Activated CD4-positive, alpha-beta T cell treated with anti-CD3 and anti-CD28 coated beads, Interleukin-2, amount 10 ng/mL, durations not matched to agents 24 days and 14 days (primary cell): ENCODE measurements around the gene FAM120C. TPM values are rescaled to one million over a fixed set of nuclear protein-coding genes. Genes with fewer than 3 reads are reported as not detected.

ENCODE experiments used
- DNase-seq: peaks from one replicate; pipeline ENCODE4 v3.0.0; 2022
- H3K27ac Mint-ChIP-seq: one replicate; pipeline ENCODE4 v1.8.0; 2022; ENCODE audit warnings: mild to moderate bottlenecking, mixed read lengths
- H3K27me3 Mint-ChIP-seq: one replicate; pipeline ENCODE4 v1.8.0; 2022; ENCODE audit warnings: mixed read lengths
- H3K36me3 Mint-ChIP-seq: one replicate; pipeline ENCODE4 v1.8.0; 2022; ENCODE audit warnings: low read depth, mild to moderate bottlenecking, mixed read lengths
- H3K4me1 Mint-ChIP-seq: one replicate; pipeline ENCODE4 v1.8.0; 2021; ENCODE audit warnings: mixed read lengths
- H3K4me3 Mint-ChIP-seq: one replicate; pipeline ENCODE4 v1.8.0; 2022; ENCODE audit warnings: mild to moderate bottlenecking, moderate library complexity, mixed read lengths
- H3K9me3 Mint-ChIP-seq: one replicate; pipeline ENCODE4 v1.8.0; 2021; ENCODE audit warnings: mixed read lengths
- intact Hi-C: fragments of 100-400 bp; cut with micrococcal nuclease; formaldehyde crosslinking; loops from one replicate; pipeline ENCODE4 v1.15.1; 2023
- total RNA-seq: library from RNA; stranded (reverse); gene quantifications from 2 replicates; pipeline ENCODE4 v1.2.3, GENCODE V29; 2022

Gene FAM120C
- total RNA-seq, 1 donor from 2014 or later: 10.8 TPM

GRCh38 chrX:54180403-54180802 is 2.7 kb downstream of the FAM120C start:
- Mint-ChIP-seq H3K27me3 (no peaks in the 10 kb centered on the region), H3K4me1 (peaks cover 49% of the 10 kb centered on the region), H3K27ac (peak overlapping the region; percentile 48), H3K4me3 (peak overlapping the region; percentile 88), H3K36me3 (peaks cover 38% of the 10 kb centered on the region), H3K9me3 (no peaks in the 10 kb centered on the region)
- DNase-seq: no peak
- intact Hi-C loops: no loop called here

DNA sequence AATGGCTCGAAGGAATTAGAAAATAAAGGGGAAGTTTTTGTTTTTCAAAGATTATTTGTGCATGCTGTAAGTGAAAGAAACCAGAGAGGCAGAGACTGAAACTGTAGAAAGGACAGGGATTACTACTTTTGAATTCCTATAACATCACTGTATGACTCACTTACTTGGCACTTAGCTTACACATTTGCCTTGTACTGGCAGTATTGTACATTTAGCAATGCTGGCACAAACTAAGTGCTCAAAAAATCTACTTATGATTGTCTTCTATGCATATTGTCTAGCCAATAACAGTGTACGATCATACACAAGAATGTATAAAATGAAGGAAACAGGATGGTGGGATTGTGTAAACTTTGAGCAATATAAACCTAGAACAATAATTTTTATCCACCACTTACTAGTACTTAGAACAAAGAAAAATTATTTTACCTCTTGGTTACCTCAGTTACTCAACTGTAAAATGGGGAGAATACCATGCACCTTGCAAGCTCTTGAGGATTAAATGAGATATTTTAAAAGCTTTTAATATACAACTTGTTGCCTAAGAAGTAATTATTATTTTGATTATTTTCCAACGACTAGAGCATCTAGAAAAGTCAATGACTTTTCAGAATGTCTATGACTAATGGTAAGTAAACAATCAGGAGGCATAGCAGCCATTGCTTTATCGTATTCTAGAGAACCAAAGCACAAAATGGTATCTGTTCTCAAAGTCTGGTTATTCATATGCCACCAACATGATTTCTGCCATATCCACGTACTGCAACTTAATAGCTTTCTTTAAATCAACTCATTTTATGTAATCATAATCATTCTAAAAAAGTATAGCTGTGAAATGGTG is 4.7 kb downstream of the FAM120C start:
- H3K36me3 Mint-ChIP-seq: peaks cover 49% of the 10 kb centered on the region
- intact Hi-C loops: loop anchor here (1.0 kb wide), 1 partner anchor 134 kb away; the partner anchor contains the start of gene PHF8
- H3K4me1 Mint-ChIP-seq: peaks cover 45% of the 10 kb centered on the region
- DNase-seq: no peak
- peak overlapping the region; percentile 70 for H3K27ac Mint-ChIP-seq
- no peaks in the 10 kb centered on the region for H3K27me3 Mint-ChIP-seq
- H3K4me3 Mint-ChIP-seq: peak overlapping the region; percentile 45
- no peaks in the 10 kb centered on the region for H3K9me3 Mint-ChIP-seq

GRCh38 chrX:54177306-54177705 is 5.7 kb downstream of the FAM120C start:
- peak overlapping the region; percentile 70 for H3K27ac Mint-ChIP-seq
- H3K4me1 Mint-ChIP-seq: peaks cover 45% of the 10 kb centered on the region
- H3K36me3 Mint-ChIP-seq: peaks cover 48% of the 10 kb centered on the region
- H3K4me3 Mint-ChIP-seq: peak overlapping the region; percentile 45
- no peak for DNase-seq
- intact Hi-C loops: no loop called here
- H3K9me3 Mint-ChIP-seq: no peaks in the 10 kb centered on the region
- H3K27me3 Mint-ChIP-seq: no peaks in the 10 kb centered on the region

- intact Hi-C loops: no loop called here
- Mint-ChIP-seq H3K36me3 (peaks cover 27% of the 10 kb centered on the region), H3K27me3 (no peaks in the 10 kb centered on the region), H3K4me1 (peaks cover 15% of the 10 kb centered on the region), H3K4me3 (no peak overlapping the region), H3K27ac (no peak overlapping the region), H3K9me3 (no peaks in the 10 kb centered on the region)
- DNase-seq: no peak
These were observed 9.3 kb downstream of the FAM120C start for GRCh38 chrX:54173791-54174190.

DNA sequence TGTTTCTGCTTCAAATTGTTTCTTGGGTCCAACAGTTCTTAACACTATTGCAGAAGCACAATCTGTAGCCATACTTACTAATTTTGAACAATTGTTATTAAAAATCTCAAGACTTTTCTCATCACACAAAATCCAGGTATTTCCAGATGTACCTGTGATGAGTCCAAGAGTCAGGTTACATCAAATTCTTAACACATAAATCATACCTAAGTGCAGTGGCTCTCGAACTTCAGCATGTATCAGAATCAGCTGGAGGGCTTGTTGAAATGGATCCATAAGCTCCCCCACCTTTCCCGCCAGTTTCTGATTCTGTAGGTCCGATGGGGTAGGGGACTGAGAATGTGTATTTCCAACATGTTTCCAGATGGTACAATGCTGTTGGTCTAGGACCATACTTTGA is 10.6 kb downstream of the FAM120C start:
- peaks cover 21% of the 10 kb centered on the region for H3K36me3 Mint-ChIP-seq
- no peaks in the 10 kb centered on the region for H3K9me3 Mint-ChIP-seq
- DNase-seq: no peak
- intact Hi-C loops: no loop called here
- H3K4me1 Mint-ChIP-seq: peaks cover 7% of the 10 kb centered on the region
- no peaks in the 10 kb centered on the region for H3K27me3 Mint-ChIP-seq
- no peak overlapping the region for H3K27ac Mint-ChIP-seq
- no peak overlapping the region for H3K4me3 Mint-ChIP-seq

- Mint-ChIP-seq H3K27me3 (no peaks in the 10 kb centered on the region), H3K36me3 (peaks cover 13% of the 10 kb centered on the region), H3K4me3 (no peak overlapping the region), H3K4me1 (peaks cover under 1% of the 10 kb centered on the region), H3K9me3 (no peaks in the 10 kb centered on the region), H3K27ac (no peak overlapping the region)
- no peak for DNase-seq
- intact Hi-C loops: no loop called here
These were observed 11.4 kb downstream of the FAM120C start for GRCh38 chrX:54171527-54172250.

DNA sequence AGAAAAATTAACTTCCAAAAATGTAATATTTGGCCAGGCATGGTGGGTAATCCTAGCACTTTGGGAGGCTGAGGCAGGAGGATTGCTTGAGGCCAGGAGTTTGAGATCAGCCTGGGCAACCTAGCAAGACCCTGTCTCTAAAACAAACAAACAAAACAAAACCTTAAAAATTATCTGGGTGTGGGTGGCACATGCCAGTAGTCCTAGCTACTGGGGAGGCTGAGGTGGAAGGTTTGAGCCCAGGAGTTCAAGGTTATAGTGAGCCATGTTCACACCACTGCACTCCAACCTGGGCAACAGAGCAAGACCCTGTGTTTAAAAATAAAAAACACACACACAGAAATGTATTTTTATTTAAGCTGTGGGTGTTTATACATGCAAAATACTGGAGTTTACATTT is 12.0 kb downstream of the FAM120C start:
- H3K27ac Mint-ChIP-seq: no peak overlapping the region
- no peak for DNase-seq
- H3K36me3 Mint-ChIP-seq: peaks cover 12% of the 10 kb centered on the region
- H3K27me3 Mint-ChIP-seq: no peaks in the 10 kb centered on the region
- no peak overlapping the region for H3K4me3 Mint-ChIP-seq
- intact Hi-C loops: no loop called here
- no peaks in the 10 kb centered on the region for H3K9me3 Mint-ChIP-seq
- H3K4me1 Mint-ChIP-seq: no peaks in the 10 kb centered on the region

- no peak overlapping the region for H3K27ac Mint-ChIP-seq
- H3K4me3 Mint-ChIP-seq: no peak overlapping the region
- intact Hi-C loops: no loop called here
- no peak for DNase-seq
- no peaks in the 10 kb centered on the region for H3K36me3 Mint-ChIP-seq
- no peaks in the 10 kb centered on the region for H3K27me3 Mint-ChIP-seq
- H3K9me3 Mint-ChIP-seq: no peaks in the 10 kb centered on the region
- no peaks in the 10 kb centered on the region for H3K4me1 Mint-ChIP-seq
These were observed 16.1 kb downstream of the FAM120C start for GRCh38 chrX:54166915-54167314.

GRCh38 chrX:54157561-54157960 is 25.5 kb downstream of the FAM120C start:
- no peaks in the 10 kb centered on the region for H3K27me3 Mint-ChIP-seq
- H3K4me1 Mint-ChIP-seq: peaks cover 2% of the 10 kb centered on the region
- H3K9me3 Mint-ChIP-seq: no peaks in the 10 kb centered on the region
- DNase-seq: no peak
- H3K4me3 Mint-ChIP-seq: no peak overlapping the region
- peaks cover 3% of the 10 kb centered on the region for H3K36me3 Mint-ChIP-seq
- H3K27ac Mint-ChIP-seq: no peak overlapping the region
- intact Hi-C loops: no loop called here

DNA sequence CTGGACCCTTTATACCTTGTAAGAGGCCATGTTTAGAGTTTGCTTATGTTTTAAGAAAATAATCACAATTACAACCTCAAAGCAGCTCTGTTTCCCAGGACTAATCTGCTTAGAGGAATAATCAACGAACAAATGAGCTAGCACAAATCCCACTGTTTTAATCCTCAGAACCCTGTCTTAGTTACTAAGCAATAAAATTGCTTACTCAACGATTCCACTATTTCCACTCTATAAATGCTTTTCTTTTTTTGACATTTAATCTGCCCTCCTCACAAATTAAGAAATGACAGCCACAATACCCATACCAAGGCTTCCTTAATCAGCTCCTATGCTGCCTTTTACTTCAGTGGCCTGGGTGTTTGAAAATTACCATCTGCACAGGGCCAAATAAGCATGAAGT is 48.8 kb downstream of the FAM120C start:
- Mint-ChIP-seq H3K27me3 (no peaks in the 10 kb centered on the region), H3K4me3 (no peak overlapping the region), H3K36me3 (peaks cover 2% of the 10 kb centered on the region), H3K9me3 (no peaks in the 10 kb centered on the region), H3K4me1 (no peaks in the 10 kb centered on the region), H3K27ac (no peak overlapping the region)
- DNase-seq: no peak
- intact Hi-C loops: no loop called here

GRCh38 chrX:54116391-54116790 is 66.7 kb downstream of the FAM120C start:
- intact Hi-C loops: no loop called here
- no peaks in the 10 kb centered on the region for H3K27me3 Mint-ChIP-seq
- no peaks in the 10 kb centered on the region for H3K9me3 Mint-ChIP-seq
- no peak overlapping the region for H3K27ac Mint-ChIP-seq
- peak; percentile 5 for DNase-seq
- no peaks in the 10 kb centered on the region for H3K4me1 Mint-ChIP-seq
- no peak overlapping the region for H3K4me3 Mint-ChIP-seq
- H3K36me3 Mint-ChIP-seq: peaks cover 1% of the 10 kb centered on the region

GRCh38 chrX:54093571-54093970 is 89.5 kb downstream of the FAM120C start:
- Mint-ChIP-seq H3K27ac (no peak overlapping the region), H3K4me3 (no peak overlapping the region), H3K36me3 (no peaks in the 10 kb centered on the region), H3K27me3 (no peaks in the 10 kb centered on the region), H3K9me3 (no peaks in the 10 kb centered on the region), H3K4me1 (no peaks in the 10 kb centered on the region)
- intact Hi-C loops: no loop called here
- no peak for DNase-seq

GRCh38 chrX:54093159-54093558 is 89.9 kb downstream of the FAM120C start:
- H3K27ac Mint-ChIP-seq: no peak overlapping the region
- DNase-seq: no peak
- H3K4me3 Mint-ChIP-seq: no peak overlapping the region
- H3K4me1 Mint-ChIP-seq: no peaks in the 10 kb centered on the region
- intact Hi-C loops: no loop called here
- H3K9me3 Mint-ChIP-seq: no peaks in the 10 kb centered on the region
- H3K36me3 Mint-ChIP-seq: no peaks in the 10 kb centered on the region
- H3K27me3 Mint-ChIP-seq: no peaks in the 10 kb centered on the region

DNA sequence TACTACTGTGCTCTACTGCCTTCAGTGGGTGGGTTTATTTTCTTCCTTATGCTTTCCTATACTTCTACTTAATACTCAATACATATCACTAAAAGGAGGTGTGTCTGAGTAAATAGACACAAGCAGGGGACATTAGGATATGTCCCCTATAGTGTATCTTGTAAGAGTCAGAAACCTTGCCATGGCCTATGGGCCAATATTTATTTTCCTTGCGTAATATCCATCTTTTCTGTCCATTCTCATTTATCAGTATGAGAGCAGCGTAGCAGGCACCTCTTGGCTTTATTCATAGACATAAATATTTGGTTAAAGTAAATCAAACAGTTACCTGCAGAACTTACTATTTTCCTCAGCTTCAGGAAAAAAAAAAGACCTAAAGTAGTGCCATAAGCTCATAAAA is 92.2 kb downstream of the FAM120C start:
- H3K27me3 Mint-ChIP-seq: no peaks in the 10 kb centered on the region
- no peak for DNase-seq
- H3K4me3 Mint-ChIP-seq: no peak overlapping the region
- intact Hi-C loops: no loop called here
- no peaks in the 10 kb centered on the region for H3K36me3 Mint-ChIP-seq
- H3K27ac Mint-ChIP-seq: no peak overlapping the region
- no peaks in the 10 kb centered on the region for H3K4me1 Mint-ChIP-seq
- no peaks in the 10 kb centered on the region for H3K9me3 Mint-ChIP-seq
